Testis (tissue), 2 donors: ENCODE measurements around the gene CPNE6.

ENCODE experiments used
- CTCF ChIP-seq, 3 experiments: fragments of 450-650 bp in 2 of 3; fragments of 200-600 bp in 1 of 3; sonication (generic) in 1 of 3; IDR thresholded peaks; one replicate each; pipeline ENCODE4 v1.5.1; 2016 to 2019; ENCODE audit warnings: antibody characterized with exemption in 3 of 3, mild to moderate bottlenecking in 2 of 3, moderate library complexity in 1 of 3
- POLR2A ChIP-seq: fragments of 450-650 bp; IDR thresholded peaks from one replicate; pipeline ENCODE4 v1.6.1; 2017; ENCODE audit warnings: antibody characterized with exemption, mild to moderate bottlenecking, moderate library complexity

- TF ChIP-seq CTCF (IDR thresholded peaks at IDR 0.05) (no peak), POLR2A (no peak)
Observed at GRCh38 chr14:24108336-24108874, 37.0 kb downstream of the CPNE6 start.
